Tongue (tissue), 2 donors: ENCODE measurements around the gene DARS1. TPM values are rescaled to one million over a fixed set of nuclear protein-coding genes. Genes with fewer than 3 reads are reported as not detected.

Experiments used
- DNase-seq: peaks from one replicate; pipeline ENCODE4 v3.0.0-alpha.2; 2015
- total RNA-seq: library from RNA; depleted of rRNA; stranded (reverse); fragments of >200 nt; gene quantifications from one replicate; pipeline ENCODE4 v1.2.3, GENCODE V29; 2014

DARS1 gene
- 88.5 TPM for total RNA-seq

- DNase-seq: peak; percentile 98
Observed at GRCh38 chr2:135985018-135985825, at the start of gene DARS1. Gene DARS1, minus strand, starts transcription at chr2:135985626. Its CDS starts 158 bp downstream, at chr2:135985468.

DNA sequence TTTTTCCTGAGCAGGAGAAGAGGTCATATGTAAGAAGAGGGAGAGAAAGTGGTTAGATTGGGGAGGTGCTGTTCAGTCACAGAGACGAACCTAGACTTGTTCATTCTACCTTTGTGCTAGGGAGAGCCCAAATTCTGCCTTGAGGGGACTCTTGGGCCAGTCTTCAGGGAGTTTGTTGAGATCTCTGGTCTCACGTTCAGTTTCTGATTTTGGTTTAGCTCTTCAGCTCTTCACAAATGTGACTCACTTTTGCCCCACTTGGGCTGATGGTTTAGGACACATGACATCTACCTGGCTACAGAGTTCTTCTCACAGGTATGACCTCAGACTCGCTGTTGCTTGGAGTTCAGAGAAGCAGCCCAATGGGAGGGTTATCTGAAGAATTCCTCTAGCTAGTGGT, 49.2 kb upstream of the DARS1 start:
- DNase-seq: no peak

GRCh38 chr2:136032817-136033535, 47.5 kb upstream of the DARS1 start:
- DNase-seq: peak; percentile 40

GRCh38 chr2:136032192-136032591, 46.8 kb upstream of the DARS1 start:
- DNase-seq: no peak

DNA sequence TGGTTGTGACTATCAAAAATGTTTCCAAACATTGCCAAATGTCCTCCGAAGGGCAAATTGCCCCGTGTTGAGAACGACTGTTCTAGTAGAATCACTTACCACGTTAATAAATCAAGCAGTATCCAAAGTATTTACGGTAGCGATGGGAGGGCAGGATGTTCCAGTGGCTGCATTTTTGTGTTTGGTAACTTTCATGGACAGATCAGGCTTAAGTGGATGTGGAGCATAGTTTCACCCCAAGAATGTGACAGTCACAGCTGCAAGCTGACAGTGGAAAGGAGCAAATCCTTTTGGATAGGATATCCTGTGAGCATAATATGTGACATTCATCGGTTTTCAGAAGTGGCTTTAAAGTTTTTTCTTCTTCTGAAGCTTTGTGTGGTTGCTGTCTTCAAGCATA, 46.3 kb upstream of the DARS1 start:
- peak; percentile 84 for DNase-seq

DNA sequence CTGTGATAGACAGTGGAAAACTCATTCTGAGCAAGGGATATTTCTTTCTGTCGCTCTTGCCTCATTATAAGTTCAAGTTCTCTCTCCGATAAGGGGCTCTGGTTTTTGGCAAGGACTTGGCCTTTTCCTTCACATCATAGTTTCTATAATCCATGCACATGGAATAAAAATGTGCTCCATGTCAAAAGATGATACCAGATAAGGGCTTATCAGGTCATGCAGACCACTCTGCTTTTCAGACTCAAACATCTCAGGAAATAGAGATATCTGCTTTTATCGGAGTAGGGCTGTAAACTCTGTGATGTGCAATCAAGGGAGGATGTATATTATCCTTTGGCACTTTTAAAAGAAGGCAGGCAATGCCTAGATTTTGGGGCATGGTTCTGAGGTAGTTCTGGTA, 45.0 kb upstream of the DARS1 start:
- DNase-seq: no peak

DNA sequence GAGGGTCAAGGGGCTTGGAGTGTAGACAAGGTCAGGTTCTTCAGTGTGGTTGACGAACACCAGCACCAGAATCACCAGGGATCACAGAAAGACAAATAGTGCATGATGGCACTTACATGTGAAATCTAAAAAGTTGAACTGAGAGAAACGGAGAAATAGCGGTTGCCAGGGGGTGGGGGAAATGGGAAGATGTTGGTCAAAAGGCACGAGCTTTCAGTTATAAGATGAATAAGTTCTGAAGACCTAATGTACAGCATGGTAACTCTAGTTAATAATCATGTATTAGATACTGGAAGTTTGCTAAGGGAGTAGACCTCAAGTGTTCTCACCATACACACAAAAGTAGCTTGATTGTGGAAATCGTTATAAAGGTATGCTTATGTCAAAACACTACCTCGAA, 43.7 kb upstream of the DARS1 start:
- DNase-seq: no peak

GRCh38 chr2:136028001-136028400, 42.6 kb upstream of the DARS1 start:
- no peak for DNase-seq

- DNase-seq: no peak
Observed at GRCh38 chr2:136027112-136027511, 41.7 kb upstream of the DARS1 start.

DNA sequence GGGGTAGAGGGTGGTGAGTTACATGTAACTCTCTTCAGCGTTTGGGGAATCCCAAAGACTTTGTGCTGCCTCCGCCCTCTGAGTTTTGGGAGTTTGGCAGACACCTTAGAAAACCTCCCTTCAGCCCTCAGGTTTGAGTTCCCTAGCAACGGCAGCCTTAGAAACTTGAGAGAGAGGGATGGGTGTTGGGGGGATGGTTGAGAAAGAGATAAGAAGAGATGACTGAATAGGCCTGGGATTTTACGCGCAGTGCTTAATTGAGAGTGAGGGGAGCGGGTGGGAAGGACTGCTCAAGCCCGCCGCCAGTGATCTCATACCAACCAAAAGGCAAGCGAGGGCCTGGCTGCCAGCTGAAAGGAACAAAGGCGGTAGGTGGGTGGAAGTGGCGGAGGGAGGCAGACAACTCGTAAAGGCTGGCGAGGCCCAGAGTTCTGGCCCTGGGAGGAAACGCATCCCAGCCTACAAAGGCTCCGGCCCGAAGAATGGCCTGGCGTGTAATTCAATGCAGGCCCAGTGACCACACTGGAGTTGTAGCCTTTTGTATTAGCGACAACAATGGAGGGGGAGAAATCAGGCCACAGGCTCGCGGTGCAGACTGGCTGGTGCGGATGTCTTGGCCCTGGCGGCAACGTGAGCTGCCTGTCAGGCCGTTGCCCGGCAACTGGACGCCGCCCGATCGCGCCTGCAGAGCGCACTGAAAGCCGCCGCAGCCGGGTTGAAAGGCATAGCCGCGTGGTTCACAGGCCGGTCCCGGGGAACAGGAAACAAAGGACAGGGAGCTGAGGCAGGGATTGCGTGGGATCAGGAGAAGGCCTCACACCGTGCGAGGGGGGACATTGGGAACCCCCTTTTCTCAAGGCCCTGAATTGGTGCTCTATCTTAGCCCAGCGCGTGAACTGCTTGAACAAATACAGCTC, 39.9 kb upstream of the DARS1 start:
- peak; percentile 86 for DNase-seq

- no peak for DNase-seq
Observed at GRCh38 chr2:136024616-136025015, 39.2 kb upstream of the DARS1 start.

GRCh38 chr2:136024185-136024584, 38.8 kb upstream of the DARS1 start:
- DNase-seq: no peak

DNA sequence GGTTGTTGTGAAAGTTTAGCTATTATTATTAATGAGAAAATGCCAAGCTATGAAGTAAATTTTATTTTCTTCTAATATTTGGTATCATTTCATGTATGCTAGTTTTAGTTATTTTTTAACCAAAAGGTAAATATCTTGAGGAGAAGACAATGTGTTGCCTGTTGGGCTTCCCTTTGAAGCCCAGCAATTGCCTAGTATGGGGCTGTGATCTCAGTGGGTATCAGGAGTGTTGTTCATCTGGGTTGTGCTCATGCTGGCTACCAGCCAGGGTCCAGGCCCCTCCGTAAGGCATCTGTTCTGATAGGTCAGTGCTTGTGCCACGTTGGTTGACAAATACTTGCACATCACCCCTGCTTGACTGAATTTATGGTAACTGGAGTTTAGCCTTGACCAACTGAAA, 38.0 kb upstream of the DARS1 start:
- no peak for DNase-seq

DNA sequence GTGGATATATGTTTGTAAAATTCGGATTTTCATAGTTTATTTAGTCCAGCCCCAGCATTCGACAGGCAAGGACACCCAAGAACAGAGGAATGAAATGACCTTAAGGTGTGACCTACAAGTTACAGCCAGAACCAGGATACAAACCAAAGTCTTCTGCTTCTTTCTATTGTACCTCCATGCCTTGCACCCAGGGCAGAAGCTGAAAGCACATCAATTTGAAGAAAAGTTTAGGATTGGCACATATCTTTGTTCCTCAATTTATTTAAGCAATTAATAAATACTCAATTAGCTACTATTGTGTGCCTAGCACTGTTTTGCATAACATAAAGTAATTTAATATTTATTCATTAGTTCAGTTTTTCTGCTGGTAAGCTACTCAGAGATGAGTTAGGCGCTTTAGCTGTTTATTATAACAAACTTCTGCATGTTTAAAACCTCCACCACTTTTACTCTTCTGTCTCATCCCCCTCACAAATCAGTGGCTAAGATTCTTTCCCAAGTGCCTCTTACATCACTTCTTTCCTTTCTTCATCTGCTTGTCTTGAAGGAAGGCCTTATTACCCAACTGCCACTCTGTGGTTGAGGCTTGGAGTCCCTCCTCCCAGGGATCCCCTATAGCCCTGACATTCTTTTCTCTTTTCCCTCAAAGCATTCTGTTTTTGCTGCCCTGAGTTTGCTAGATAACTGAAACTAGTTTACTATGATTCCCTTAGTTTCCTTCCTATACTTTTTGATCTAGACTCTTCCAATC, 37.1 kb upstream of the DARS1 start:
- no peak for DNase-seq

- no peak for DNase-seq
Observed at GRCh38 chr2:136021976-136022375, 36.5 kb upstream of the DARS1 start.

DNA sequence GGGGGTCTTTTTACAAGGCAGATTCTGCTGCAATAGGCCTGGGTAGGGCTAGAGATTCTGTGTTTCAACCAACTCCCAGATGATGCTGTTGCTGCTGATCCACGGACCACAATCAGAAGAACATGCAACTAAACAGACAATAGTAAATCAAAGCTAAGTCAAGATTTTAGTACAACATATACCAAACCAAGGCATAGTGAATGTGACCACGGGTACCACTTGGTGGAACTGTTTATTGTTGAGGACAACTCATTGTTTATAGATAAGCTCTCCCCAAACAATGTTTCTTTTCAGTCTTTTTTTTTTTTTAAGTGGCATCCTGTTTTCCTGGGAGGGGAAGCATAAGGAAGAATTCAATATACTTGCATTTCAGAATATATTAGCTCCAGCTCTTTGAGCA, 36.0 kb upstream of the DARS1 start:
- DNase-seq: no peak

GRCh38 chr2:136020831-136021230, 35.4 kb upstream of the DARS1 start:
- no peak for DNase-seq

GRCh38 chr2:136019825-136020224, 34.4 kb upstream of the DARS1 start:
- DNase-seq: no peak

GRCh38 chr2:136019306-136019705, 33.9 kb upstream of the DARS1 start:
- no peak for DNase-seq

DNA sequence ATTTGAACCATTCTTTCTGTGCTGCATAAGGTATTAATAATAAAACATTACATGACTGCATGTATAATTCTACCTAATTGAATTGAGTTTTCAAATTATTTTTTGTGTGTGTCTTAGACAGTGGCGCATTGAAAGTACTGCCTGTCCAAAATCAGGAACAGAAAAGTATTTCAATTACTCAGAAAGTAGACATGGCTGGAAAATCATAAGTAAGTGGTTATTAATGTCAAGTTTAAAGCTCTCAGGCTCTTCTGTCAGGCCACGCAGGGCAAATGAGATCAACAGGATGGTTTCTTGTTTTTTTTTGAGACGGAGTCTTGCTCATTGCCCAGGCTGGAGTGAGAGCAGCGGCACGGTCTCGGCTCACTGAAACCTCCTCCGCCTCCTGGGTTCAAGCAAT, 32.4 kb upstream of the DARS1 start:
- DNase-seq: no peak

- DNase-seq: no peak
Observed at GRCh38 chr2:136016836-136017235, 31.4 kb upstream of the DARS1 start.

- DNase-seq: no peak
Observed at GRCh38 chr2:136016427-136016826, 31.0 kb upstream of the DARS1 start.
